DMS153 treated with DMSO at 0.1 percent for 48 hours (cell line): ENCODE measurements around the gene ACOX3.

Experiments
- DNase-seq: peaks from one replicate; lab custom pipeline; 2025; ENCODE audit not compliant: unreplicated experiment; lab: John Stamatoyannopoulos, UW

The ACOX3 gene

GRCh38 chr4:8376361-8377102 is 64.0 kb downstream of the ACOX3 start:
- DNase-seq, result no peak

GRCh38 chr4:8374851-8375649 is 65.5 kb downstream of the ACOX3 start:
- no peak for DNase-seq

DNA sequence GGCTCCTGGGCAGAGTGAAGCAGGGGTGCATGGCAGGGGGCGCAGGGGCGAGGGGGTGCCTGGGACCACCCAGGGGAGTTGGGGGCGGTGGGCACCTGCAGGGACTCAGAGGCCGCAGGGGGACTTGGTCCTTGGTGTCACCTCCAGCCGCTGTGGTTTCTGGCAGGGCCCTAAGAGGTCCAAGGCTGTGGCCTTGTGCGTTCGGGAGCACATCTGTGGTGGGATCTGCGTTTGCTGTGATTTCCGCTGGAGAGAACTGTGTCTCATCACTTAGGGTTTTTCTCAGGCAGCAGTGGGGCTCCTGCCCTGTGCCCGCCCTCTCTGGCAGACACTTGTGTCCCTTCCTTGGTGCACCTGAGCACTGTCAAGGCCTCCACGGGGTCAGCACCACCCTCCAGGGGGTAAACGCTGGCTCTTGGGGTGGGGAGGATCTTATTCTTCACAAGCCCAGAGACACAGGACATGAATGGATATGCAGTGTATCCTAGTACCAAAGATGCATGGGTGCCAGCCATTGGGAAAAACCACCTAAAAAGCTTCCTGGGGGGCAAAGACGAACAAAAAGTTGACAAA is 66.5 kb downstream of the ACOX3 start:
- DNase-seq, result no peak

- DNase-seq, result no peak
Observed at GRCh38 chr4:8373270-8373972, 67.1 kb downstream of the ACOX3 start.

DNA sequence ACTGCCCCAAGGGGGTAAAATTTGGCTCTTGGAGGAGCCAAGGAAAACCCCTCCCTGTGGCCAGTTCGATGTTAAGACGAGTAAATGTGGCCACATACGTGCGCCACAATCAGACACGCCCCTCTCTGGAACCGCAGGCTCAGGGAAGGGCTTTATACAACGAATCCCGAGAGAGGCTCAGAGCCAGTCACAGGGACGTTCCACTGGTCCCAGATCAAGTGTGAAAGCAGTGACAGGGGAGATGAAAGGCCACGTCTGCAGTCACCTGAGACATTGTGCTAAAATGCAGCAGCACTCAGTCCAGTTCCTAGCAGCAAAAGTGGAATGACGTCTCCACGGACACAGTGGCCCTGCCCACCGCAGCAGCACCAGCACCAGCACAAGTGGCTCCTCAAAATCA is 68.0 kb downstream of the ACOX3 start:
- DNase-seq, result no peak

- DNase-seq, result no peak
Observed at GRCh38 chr4:8371596-8371995, 68.9 kb downstream of the ACOX3 start.

- DNase-seq, result no peak
Observed at GRCh38 chr4:8370835-8371595, 69.5 kb downstream of the ACOX3 start.

DNA sequence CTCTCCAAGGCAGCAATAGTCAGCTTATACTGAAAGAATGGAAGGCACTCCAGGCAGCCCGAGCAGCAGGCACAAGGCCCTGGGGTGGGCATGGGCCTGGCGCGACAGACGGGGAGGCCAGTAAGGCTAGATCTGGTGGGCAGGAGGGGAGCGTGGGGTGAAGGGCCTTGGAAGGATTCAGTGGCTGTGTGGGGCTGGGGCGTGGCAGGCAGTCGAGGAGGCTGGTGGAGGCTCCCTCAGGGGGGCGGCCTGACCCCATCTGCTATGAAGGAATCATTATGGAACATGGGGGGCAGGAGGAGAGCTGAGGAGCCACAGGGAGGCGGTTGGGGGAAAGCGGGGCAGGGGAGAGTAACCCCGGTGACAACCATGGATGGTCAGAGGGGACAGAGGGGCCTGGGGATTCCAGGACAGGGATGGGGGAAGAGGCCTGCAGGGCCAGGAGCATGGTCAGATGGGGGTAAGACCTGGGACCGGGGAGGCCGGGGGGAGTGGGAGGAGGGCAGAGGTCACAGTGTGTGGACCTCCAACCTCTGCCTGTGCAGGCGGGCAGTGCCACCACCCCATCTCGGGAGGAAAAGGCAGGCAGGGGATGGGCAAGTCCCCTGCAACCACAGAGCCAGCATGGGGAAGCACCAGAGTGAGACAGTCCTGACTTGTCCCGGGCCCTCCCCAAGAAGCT is 70.3 kb downstream of the ACOX3 start:
- DNase-seq, result no peak

DNA sequence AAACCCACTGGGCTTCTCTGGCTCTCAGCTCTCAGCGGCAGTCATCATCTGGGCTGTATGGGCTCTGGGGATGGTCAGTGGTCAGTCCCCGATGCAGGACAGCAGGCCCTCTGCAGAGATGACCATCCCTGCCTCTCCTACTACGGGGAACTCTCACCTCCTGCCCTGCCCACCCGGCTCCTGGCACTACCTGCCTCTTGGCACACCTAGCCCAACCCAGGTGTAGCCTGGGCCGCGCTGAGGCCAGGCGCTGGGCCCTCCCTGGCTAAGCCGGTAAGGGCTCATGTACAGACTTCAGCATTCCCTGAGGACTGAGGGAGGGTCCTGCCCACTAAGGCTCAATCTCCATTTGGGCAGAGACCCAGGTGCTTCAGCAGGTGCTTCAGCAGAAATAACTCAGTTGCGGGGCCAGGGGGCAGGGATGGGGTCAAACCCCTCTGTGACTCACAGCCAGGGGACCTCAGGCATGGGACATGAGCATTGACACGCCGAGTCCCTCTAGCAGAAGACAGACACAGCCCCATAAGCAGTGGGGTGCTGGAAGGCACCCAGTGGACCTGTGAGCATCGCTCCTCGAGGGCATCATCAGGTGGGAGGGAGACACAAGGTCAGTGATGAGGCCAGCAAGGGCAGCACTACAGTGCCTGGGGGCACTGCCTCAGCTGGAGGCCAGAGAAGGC is 71.0 kb downstream of the ACOX3 start:
- DNase-seq, result no peak

- no peak for DNase-seq
Observed at GRCh38 chr4:8368998-8369397, 71.5 kb downstream of the ACOX3 start.

DNA sequence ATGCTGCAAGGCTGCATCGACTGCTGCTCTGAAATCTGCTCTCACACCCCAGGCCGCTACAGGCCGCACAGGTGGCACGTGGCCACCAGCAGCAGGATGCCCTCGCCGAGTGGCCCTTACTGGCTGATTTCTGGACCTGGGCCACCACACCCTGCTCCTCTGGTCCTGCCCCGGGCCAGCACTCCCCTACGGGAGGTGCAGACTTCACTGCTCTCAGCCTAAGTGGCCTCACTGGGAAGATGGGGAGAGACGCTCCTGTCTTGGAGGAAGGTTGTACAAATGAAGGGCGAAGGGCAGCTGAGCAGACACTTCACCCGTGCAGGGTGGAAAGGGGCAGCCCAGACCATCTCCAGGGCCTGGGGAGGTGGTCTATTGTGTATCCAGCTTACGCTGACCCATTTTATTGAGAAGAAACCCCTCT is 72.5 kb downstream of the ACOX3 start:
- no peak for DNase-seq

DNA sequence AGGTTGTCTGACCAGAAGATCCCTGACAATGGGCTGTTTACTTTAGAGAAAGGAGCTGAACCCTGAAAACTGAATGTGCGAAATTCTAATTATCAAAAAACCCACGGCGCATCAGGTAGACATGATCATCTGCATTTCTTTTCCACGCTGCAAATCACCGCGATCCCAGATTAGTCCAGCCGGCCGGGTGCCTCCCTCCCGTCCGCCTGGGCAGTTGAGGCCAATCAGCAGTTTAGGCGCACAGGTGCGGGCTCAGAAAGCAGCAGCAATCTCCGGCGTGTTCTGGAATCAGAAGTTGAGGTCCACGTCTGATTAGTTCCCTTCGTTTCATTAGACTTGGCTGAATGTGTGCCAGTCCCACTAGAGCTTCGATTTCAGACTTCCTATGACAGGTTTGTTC is 73.9 kb downstream of the ACOX3 start:
- no peak for DNase-seq

- no peak for DNase-seq
Observed at GRCh38 chr4:8365951-8366350, 74.6 kb downstream of the ACOX3 start.

- no peak for DNase-seq
Observed at GRCh38 chr4:8365353-8365752, 75.2 kb downstream of the ACOX3 start.

- DNase-seq, result no peak
Observed at GRCh38 chr4:8364848-8365350, 75.6 kb downstream of the ACOX3 start.

- DNase-seq, result no peak
Observed at GRCh38 chr4:8364141-8364540, 76.4 kb downstream of the ACOX3 start.

- no peak for DNase-seq
Observed at GRCh38 chr4:8362483-8362882, 78.0 kb downstream of the ACOX3 start.

DNA sequence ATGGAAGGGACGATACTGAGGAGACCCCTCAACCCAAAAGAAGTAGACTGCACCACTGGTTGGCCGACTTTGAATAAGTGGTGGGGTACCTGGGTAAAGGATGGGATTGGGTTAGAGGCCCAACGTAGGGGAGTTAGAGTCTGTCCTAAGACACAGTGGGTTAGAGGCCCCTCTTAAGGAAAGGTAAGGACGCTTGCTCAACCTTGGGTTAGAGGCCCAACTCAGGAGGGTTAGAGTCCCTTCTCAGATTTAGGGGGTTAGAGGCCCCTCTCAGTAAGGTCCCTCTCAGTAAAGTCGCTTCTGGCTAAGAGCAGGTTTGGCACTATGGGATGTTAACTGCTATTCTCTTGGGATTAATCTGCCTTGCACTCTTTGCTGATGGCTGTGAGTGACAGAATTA is 81.3 kb downstream of the ACOX3 start:
- no peak for DNase-seq

GRCh38 chr4:8356856-8357255 is 83.7 kb downstream of the ACOX3 start:
- DNase-seq, result no peak
